Femur (tissue), 1 donor: ENCODE measurements around the gene RAB2B.
A peak's percentile ranks its signal among the peaks of the same experiment; 100 is the strongest.
"Not testable (repeated sequence)": the region's sequence is repeated elsewhere in the genome, so short reads cannot be mapped to it uniquely, and the experiment has no call there.

Experiments used
- DNase-seq: peaks from one replicate; pipeline ENCODE4 v3.0.0-alpha.2; 2017

The RAB2B gene

DNA sequence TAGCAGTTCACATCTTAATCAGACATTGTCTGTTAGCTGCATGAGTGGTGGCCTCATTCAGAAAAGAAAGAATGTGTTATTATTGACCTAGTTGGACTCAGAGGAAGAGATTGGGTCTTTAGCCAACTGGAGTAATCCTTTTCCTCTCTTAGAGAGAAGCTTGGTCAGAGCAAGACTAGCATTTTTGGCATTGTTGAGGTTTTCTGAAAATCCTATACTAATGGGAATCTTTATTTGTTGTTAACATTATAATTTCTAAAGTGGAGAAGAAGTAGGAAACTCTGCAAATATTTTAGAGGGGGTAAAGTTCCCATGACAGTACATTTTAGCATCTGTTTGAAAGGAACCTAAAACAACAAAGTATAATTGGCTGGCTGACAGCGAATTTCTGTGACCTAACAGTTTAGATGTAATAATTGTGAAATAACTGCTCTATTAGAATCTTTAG, 9.9 kb upstream of the RAB2B start:
- no peak for DNase-seq

DNA sequence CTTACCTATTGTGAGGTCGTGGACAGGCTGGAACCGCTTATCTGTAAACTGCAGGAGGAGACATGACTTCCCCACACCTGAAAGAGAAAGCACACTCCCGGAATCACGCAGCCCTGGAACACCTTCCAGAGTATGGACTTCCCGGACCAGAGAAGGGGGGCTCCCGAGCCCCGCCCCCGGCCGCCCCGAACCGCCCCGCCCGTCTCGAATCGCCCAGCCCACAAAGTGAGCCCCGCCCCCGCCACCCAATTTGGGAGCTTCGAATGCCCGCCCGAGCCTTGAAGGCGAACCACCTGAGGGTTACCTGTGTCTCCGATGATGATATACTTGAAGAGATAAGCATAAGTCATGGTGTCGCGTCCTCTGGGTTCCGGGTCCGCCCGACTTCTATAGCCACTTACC, 235 bp downstream of the RAB2B start:
- no peak for DNase-seq

DNA sequence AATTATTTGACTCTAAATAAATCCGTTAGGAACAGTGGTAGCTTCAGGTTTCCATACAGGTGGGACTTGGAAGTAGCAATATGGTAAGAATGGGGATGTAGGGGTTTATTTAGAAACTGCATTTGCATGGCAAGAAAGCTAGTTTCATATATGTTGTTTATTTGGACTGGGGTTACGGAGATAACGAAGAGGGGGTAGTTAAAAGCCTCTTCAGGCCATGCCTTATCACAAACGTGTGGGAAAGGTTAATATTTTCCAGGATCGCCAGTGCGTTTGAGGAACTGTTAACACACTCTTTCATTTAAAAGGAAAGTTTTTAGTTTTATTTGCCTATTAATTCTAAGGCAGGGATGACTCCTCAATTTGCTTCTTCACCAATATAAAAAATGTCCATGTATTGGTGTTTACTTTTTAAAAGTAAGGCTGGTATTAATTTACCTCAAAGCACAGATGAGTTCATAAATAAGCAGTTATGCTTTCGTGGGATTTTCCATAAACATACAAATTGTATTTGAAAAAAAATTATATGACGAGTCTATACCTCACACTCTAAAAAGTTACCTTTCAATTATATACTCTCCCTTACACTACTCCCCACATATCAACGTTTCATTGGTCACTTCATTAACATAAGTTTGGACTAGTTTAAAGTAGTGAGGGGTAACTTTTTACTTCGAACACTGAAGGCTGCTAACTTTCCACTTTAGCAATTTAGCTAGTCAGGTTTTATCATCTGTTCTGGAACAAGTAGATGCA, 814 bp downstream of the RAB2B start:
- no peak for DNase-seq

- DNase-seq = no peak
Observed at GRCh38 chr14:21467616-21468015, 9.1 kb downstream of the RAB2B start.

GRCh38 chr14:21455912-21456667, 20.7 kb downstream of the RAB2B start, which contains the start of gene CHD8:
CHD8 (minus strand) TSS chr14:21456123; CDS start chr14:21431643, 24,480 bp downstream.
- peak; percentile 100 for DNase-seq

GRCh38 chr14:21455592-21455911, 21.2 kb downstream of the RAB2B start:
- DNase-seq = no peak

DNA sequence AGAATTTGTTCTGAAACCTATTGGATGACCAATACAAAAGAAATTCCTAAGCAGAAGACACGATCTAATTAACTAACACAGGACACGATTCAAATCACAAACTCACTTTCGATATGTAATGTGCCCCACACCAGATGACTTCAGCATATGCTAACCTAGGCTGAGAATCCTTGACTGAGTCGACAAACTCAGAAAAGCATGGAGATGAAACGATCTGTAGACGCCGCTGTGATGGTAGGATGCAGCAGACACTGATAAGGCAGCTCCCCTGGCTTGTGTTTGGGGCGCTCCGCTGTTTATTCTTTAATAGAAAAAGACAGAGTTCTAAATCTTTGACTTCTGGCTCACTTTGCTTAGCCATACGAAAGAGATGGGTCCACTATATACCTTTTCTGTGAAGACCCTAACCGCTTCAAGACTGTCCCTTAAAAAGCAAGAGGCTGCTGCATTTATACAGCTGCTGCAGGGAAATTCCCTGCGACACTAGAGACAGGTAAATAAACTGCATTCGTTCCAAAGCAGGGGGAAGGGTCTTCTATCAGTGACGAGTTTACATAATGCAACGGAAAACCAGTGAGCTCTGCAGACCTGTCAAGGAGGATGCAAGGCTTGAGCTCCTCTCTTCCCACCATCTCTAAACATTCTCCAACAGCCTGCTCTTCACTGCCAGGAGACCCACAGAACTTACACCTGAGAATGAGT, 21.8 kb downstream of the RAB2B start:
- no peak for DNase-seq

DNA sequence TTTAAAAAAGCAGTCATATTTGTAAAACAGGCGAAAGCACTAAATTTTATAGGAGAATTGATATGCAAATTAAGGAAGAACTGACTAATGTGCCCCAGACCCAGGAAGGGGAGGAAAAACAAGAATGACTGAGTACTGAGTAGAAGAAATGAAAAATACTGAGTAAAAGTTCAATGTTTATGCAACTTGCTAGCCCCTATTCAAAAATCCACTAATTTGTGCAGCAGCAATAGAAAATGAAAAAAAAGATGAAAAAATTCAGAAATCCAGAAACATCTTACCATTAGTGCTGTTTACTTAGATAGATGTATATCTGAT, 26.9 kb downstream of the RAB2B start:
- DNase-seq = no peak

GRCh38 chr14:21442657-21443056, 34.1 kb downstream of the RAB2B start:
- DNase-seq = not testable (repeated sequence)

- no peak for DNase-seq
Observed at GRCh38 chr14:21440859-21441258, 35.9 kb downstream of the RAB2B start.

DNA sequence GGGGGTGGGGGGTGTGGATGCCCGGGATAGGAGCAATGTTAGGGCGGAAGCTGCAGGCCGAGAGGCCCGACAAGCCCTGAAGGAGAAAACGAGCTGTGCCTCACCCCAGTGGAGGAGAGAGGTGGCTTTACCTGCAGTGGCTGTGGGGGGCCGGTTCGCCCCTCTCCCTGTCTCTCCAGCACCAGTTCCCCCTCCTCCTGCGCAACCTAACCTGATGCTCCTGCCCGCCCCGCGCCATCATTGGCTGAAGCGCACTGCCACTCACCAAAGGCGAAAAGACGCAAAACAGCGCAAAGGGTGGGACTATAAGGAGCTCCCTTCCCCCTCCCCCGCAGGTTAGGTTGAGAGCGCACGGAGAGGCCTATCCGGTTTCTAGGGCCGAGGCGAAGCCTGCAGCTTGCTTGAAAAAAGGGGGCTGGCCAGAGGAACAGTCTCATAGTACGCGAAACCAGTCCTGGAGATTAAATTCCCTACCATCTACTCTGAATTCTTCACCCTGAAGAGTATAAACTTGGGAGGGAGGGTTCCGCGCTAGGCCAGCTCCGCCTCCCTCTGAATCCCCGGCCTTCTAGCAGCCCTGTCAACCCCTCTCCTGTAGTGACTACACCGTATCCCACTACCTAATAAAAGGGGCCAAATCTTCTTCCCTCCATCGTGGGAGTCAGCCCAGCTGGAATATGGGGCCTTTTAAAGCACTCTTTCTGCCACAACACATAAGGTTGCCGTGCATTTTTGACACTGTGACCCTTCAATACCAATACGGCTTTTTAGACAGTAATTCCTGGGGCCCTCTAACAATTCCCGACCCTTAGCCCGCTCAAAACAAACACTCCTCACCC, 39.5 kb downstream of the RAB2B start:
- DNase-seq = peak; percentile 99

- no peak for DNase-seq
Observed at GRCh38 chr14:21436567-21437062, 40.1 kb downstream of the RAB2B start.

GRCh38 chr14:21431126-21431525, 45.6 kb downstream of the RAB2B start:
- no peak for DNase-seq

DNA sequence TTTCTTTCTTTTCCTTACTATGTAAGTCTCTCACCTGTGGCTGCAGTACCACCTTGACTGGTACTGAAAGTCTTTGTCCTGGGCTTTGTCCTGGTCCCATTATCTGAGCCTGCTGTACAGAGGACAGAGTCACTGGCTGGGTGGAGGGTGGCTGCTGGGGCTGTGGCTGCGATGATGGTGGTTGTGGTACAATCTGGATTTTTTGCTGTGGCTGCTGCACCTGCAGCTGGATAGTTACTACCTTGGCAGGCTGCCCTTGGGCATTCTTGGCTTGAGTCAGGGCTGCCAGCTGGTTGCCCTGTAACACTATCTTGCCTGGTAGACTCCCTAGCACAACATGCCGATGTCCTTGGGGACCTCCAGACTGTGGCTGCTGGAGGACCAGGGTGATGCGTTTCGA, 47.8 kb downstream of the RAB2B start:
- peak; percentile 34 for DNase-seq

DNA sequence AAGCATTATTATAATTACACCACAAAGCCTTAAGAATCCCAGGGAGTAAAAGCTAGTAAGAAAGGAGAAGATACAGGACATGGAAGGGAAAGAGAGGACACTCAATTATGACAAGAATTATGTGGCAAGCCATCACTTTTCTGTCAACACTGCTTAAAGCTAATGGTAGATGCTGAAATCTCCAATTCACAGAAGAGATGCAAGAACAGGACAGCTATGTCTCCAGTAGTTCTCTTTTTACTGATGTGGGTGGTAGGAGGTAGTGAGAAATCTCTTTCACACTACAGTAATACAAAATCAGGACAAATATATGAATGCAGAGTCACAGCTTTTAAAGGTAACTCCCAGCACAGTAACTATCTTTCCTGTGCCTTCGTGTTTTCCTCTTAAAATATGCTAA, 50.1 kb downstream of the RAB2B start:
- no peak for DNase-seq

DNA sequence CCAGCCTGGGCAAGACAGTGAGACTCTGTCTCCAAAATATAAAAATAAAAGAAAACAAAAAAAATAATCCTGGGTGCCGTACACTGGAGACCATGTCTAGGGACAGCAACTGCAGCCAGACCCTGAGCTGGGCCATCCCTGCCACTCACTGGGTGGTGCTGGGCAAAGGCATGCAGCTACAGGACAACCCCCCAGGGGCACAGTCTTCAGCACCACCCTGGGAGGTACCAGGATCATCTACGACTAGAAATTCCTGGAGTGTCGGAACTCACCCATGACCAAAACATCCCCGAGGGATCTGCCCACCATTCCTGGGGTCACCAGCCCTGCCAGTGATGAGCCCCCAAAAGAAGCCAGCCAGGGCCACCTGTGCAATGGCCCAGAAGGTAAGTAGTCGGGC, 57.2 kb downstream of the RAB2B start:
- DNase-seq = no peak

DNA sequence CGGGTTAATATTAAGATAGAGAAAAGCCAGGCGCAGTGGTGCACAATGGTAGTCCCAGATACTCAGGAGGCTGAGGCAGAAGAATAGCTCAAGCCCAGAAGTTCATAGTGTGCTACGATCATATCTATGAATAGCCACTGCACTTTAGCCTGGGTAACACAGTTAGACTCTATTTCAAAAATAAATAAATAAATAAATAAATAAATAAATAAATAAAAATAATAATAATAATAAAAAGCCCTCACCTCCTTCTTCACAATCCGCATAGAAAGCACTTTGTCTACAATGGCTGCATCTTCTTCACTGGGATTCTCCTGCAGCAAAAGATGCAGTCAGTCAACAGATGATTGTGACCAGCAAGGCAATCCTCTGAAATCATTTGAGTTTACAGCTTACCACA, 61.4 kb downstream of the RAB2B start:
- no peak for DNase-seq

DNA sequence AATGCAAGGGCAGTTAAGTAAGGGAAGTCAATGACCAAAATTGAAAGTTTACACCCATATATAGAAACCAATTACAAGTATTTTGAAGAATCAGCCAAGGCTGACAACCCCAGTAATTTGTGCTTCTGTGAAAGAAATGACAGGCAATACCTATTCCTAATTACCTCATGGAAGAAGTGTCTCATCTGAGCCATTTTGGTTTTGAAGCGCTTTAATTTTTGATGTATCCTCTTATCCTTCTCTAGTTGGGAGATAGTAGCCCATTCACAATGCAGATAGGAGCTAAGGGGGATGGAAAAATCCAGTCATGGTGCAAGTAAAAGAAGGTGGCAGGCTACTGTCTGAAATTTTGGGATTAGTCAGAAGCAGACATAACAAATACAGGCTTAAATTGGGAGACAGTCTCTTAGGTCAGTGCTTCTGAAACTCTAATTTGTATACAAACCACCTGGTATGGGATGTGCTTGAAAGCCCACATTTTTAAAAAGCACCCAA, 62.6 kb downstream of the RAB2B start:
- no peak for DNase-seq
